ENCODE measurements around the gene LPO. TPM values are rescaled to one million over a fixed set of nuclear protein-coding genes. Genes with fewer than 3 reads are reported as not detected.

Gene LPO
- total and polyA plus RNA-seq, 2 donors (not counting 3 experiments of a cell fraction or from before 2014, with no cell fraction given): not detected

GRCh38 chr17:58268326-58268725 lies 29.9 kb downstream of the LPO start:
- TF ChIP-seq POLR2A (IDR thresholded peaks at IDR 0.05; ENCODE audit: low read depth, low read length): no peak
- TF ChIP-seq, protein P1, sequence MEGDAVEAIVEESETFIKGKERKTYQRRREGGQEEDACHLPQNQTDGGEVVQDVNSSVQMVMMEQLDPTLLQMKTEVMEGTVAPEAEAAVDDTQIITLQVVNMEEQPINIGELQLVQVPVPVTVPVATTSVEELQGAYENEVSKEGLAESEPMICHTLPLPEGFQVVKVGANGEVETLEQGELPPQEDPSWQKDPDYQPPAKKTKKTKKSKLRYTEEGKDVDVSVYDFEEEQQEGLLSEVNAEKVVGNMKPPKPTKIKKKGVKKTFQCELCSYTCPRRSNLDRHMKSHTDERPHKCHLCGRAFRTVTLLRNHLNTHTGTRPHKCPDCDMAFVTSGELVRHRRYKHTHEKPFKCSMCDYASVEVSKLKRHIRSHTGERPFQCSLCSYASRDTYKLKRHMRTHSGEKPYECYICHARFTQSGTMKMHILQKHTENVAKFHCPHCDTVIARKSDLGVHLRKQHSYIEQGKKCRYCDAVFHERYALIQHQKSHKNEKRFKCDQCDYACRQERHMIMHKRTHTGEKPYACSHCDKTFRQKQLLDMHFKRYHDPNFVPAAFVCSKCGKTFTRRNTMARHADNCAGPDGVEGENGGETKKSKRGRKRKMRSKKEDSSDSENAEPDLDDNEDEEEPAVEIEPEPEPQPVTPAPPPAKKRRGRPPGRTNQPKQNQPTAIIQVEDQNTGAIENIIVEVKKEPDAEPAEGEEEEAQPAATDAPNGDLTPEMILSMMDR (IDR thresholded peaks at IDR 0.05; ENCODE audit: extremely low read depth in 1 of 2, insufficient read depth in 1 of 2, low read depth in 1 of 2, low read length in 2 of 2): no peak
- no peak for TF ChIP-seq FOS (IDR thresholded peaks at IDR 0.05; ENCODE audit: borderline replicate concordance, insufficient read depth, low read length)
- no peak for TF ChIP-seq POLR2AphosphoS5 (IDR thresholded peaks at IDR 0.05; ENCODE audit: insufficient read depth, low read depth, low read length)
- TF ChIP-seq GATA2 (IDR thresholded peaks at IDR 0.05; ENCODE audit: insufficient read depth, insufficient read length, low read depth, low read length): no peak
- no peak for TF ChIP-seq EZH2 (IDR thresholded peaks at IDR 0.05; ENCODE audit: borderline replicate concordance, low read depth, low read length, severe bottlenecking)
- TF ChIP-seq MYC (IDR thresholded peaks at IDR 0.05; ENCODE audit: low read depth, low read length): no peak
- Histone ChIP-seq H3K4me1 (ENCODE audit: control insufficient read depth, extremely low read depth, insufficient read depth, low read length) (no peaks in the 10 kb centered on the region), H3K9me3 (replicated peaks; ENCODE audit: control insufficient read depth, insufficient read depth, low read length) (no peaks in the 10 kb centered on the region), H3K9me1 (replicated peaks; ENCODE audit: control insufficient read depth, extremely low read depth, insufficient read depth, low read length) (no peaks in the 10 kb centered on the region), H4K20me1 (replicated peaks; ENCODE audit: control insufficient read depth, extremely low read depth, insufficient read depth, low read length) (no peaks in the 10 kb centered on the region), H3K27ac (ENCODE audit: insufficient read depth, low read depth, low read length) (no peak overlapping the region), H2AFZ (ENCODE audit: low read depth, low read length) (no peak overlapping the region), H3K9ac (replicated peaks; ENCODE audit: extremely low read depth, insufficient read depth, low read length) (no peak overlapping the region), H3K36me3 (ENCODE audit: control insufficient read depth in 2 of 2, extremely low read depth in 1 of 2, insufficient read depth in 2 of 2, low read length in 2 of 2) (no peaks in the 10 kb centered on the region), H3K27me3 (ENCODE audit: control insufficient read depth in 2 of 2, insufficient read depth in 2 of 2, low read length in 2 of 2) (peaks cover 0 to 2% of the 10 kb centered on the region in 2 experiments), H3K4me2 (ENCODE audit: insufficient read depth, low read length) (no peak overlapping the region), H3K4me3 (replicated peaks in 1 of 3; ENCODE audit: insufficient read depth in 1 of 3, low read depth in 1 of 3, low read length in 3 of 3) (no peak overlapping the region), H3K79me2 (ENCODE audit: control insufficient read depth, insufficient read depth, low read length) (no peaks in the 10 kb centered on the region)
- no TSS peak for BruUV-seq (replicated peaks)
- CTCF ChIA-PET: interaction anchor here (1.0 kb wide), 1 partner anchor 40 kb away, joined by 3 read pairs; no protein-coding TSS in a partner anchor
- POLR2A ChIA-PET: no interaction called here
- DNase-seq (ENCODE audit: low read depth, low spot score): no peak
- dilution Hi-C loops (cut with MboI; ENCODE audit: extremely low pct_ligation_motif_present, low sequenced_read_pairs) (no loop called here), intact Hi-C loops (cut with micrococcal nuclease) (no loop called here)
- FAIRE-seq: no peak

Measured in endothelial cell of umbilical vein (primary cell).